ENCODE measurements around the gene ABCF1. TPM values are rescaled to one million over a fixed set of nuclear protein-coding genes. Genes with fewer than 3 reads are reported as not detected.
A peak's percentile ranks its signal among the peaks of the same experiment; 100 is the strongest.

The ABCF1 gene
- total and polyA plus RNA-seq, 9 of the 15 experiments (the other 6 are each of a cell fraction or from before 2014, with no cell fraction given), result 41.6 to 193 (median 102) TPM

DNA sequence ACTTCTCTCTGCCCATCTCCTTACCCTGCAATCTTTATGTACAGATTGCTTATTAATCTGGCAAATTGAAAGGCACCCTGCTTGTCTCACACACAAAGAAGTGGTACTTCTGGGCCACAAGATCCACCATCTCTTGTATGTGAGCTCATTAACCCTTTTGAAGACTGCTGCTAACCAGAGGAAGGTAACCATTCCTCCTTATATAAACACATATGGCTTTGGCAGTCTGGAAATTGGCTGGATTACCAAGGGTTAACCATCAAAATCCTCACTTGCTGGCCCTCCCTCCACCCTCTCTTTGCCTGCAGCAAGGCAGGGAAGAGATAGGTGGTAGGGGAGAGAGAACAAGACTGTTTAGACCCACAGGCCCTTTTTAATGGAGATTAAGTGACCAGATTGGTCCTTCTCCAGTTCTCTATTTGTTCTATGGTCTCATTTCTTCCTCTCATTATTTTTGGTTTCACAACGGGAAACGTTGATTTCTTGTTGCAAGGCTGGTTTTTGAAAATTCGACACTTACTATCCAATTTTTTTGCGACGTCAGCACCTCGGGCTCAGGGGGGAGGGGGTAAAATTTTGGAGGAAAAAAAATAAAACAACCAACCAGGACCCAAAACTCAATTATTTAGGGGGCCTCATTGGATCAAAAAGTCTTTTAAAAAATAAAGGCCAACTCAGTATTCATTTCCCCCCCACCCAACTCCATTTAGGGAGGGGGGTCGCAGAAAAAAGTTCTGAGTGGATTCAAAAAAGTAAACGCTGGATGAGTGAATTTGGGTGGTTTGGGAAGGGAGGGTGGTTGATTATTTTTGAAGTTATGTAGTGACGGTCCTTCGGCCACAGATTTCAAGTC, 44.9 kb downstream of the ABCF1 start (continued):
- TF ChIP-seq, protein P1, sequence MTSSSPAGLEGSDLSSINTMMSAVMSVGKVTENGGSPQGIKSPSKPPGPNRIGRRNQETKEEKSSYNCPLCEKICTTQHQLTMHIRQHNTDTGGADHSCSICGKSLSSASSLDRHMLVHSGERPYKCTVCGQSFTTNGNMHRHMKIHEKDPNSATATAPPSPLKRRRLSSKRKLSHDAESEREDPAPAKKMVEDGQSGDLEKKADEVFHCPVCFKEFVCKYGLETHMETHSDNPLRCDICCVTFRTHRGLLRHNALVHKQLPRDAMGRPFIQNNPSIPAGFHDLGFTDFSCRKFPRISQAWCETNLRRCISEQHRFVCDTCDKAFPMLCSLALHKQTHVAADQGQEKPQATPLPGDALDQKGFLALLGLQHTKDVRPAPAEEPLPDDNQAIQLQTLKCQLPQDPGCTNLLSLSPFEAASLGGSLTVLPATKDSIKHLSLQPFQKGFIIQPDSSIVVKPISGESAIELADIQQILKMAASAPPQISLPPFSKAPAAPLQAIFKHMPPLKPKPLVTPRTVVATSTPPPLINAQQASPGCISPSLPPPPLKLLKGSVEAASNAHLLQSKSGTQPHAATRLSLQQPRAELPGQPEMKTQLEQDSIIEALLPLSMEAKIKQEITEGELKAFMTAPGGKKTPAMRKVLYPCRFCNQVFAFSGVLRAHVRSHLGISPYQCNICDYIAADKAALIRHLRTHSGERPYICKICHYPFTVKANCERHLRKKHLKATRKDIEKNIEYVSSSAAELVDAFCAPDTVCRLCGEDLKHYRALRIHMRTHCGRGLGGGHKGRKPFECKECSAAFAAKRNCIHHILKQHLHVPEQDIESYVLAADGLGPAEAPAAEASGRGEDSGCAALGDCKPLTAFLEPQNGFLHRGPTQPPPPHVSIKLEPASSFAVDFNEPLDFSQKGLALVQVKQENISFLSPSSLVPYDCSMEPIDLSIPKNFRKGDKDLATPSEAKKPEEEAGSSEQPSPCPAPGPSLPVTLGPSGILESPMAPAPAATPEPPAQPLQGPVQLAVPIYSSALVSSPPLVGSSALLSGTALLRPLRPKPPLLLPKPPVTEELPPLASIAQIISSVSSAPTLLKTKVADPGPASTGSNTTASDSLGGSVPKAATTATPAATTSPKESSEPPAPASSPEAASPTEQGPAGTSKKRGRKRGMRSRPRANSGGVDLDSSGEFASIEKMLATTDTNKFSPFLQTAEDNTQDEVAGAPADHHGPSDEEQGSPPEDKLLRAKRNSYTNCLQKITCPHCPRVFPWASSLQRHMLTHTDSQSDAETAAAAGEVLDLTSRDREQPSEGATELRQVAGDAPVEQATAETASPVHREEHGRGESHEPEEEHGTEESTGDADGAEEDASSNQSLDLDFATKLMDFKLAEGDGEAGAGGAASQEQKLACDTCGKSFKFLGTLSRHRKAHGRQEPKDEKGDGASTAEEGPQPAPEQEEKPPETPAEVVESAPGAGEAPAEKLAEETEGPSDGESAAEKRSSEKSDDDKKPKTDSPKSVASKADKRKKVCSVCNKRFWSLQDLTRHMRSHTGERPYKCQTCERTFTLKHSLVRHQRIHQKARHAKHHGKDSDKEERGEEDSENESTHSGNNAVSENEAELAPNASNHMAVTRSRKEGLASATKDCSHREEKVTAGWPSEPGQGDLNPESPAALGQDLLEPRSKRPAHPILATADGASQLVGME (CRISPR knock-in tag; IDR thresholded peaks at IDR 0.05), result no peak
- no peak for TF ChIP-seq HDAC8 (tag; IDR thresholded peaks at IDR 0.05)
- no peak for TF ChIP-seq TCF7L2 (IDR thresholded peaks at IDR 0.05; ENCODE audit: low read depth, low read length)
- peak; percentile 37; the same call in 1 of the 2 replicates for TF ChIP-seq BACH1 (tag; IDR thresholded peaks at IDR 0.05)
- TF ChIP-seq MAFG (tag; conservative IDR thresholded peaks at IDR 0.05), result peak; percentile 96
- no peak for TF ChIP-seq PHF20 (IDR thresholded peaks at IDR 0.05; ENCODE audit: partially characterized antibody)
- 0 out of 2 replicates have a peak, but pooled peaks have one; percentile 2 for TF ChIP-seq ZNF444 (CRISPR knock-in tag; IDR thresholded peaks at IDR 0.05)
- TF ChIP-seq, protein P2, sequence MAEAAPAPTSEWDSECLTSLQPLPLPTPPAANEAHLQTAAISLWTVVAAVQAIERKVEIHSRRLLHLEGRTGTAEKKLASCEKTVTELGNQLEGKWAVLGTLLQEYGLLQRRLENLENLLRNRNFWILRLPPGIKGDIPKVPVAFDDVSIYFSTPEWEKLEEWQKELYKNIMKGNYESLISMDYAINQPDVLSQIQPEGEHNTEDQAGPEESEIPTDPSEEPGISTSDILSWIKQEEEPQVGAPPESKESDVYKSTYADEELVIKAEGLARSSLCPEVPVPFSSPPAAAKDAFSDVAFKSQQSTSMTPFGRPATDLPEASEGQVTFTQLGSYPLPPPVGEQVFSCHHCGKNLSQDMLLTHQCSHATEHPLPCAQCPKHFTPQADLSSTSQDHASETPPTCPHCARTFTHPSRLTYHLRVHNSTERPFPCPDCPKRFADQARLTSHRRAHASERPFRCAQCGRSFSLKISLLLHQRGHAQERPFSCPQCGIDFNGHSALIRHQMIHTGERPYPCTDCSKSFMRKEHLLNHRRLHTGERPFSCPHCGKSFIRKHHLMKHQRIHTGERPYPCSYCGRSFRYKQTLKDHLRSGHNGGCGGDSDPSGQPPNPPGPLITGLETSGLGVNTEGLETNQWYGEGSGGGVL (CRISPR knock-in tag; IDR thresholded peaks at IDR 0.05), result no peak
- no peak for TF ChIP-seq ZNF507 (tag; conservative IDR thresholded peaks at IDR 0.05)
- TF ChIP-seq TRIM24 (IDR thresholded peaks at IDR 0.05), result no peak
- peak; percentile 4; the same call in 1 of the 2 replicates for TF ChIP-seq BCL6 (CRISPR knock-in tag; IDR thresholded peaks at IDR 0.05)
- no peak for TF ChIP-seq ZNF263 (CRISPR knock-in tag; IDR thresholded peaks at IDR 0.05; ENCODE audit: borderline replicate concordance)
- TF ChIP-seq ZSCAN29 (IDR thresholded peaks at IDR 0.05), result no peak
- TF ChIP-seq SRSF1 (IDR thresholded peaks at IDR 0.05; ENCODE audit: low read depth, low read length), result no peak
- TF ChIP-seq FOXK2 (conservative IDR thresholded peaks at IDR 0.05 in 1 of 2, IDR thresholded peaks at IDR 0.05 in 1 of 2; ENCODE audit: low read depth in 2 of 2), result no peak
- no peak for TF ChIP-seq SMARCE1 (IDR thresholded peaks at IDR 0.05)
- no peak for TF ChIP-seq ZNF778 (CRISPR knock-in tag; IDR thresholded peaks at IDR 0.05)
- 0 out of 2 replicates have a peak, but pooled peaks have one; percentile 11 for TF ChIP-seq PHF8 (IDR thresholded peaks at IDR 0.05; ENCODE audit: borderline replicate concordance, low read length)
- TF ChIP-seq, protein P3, sequence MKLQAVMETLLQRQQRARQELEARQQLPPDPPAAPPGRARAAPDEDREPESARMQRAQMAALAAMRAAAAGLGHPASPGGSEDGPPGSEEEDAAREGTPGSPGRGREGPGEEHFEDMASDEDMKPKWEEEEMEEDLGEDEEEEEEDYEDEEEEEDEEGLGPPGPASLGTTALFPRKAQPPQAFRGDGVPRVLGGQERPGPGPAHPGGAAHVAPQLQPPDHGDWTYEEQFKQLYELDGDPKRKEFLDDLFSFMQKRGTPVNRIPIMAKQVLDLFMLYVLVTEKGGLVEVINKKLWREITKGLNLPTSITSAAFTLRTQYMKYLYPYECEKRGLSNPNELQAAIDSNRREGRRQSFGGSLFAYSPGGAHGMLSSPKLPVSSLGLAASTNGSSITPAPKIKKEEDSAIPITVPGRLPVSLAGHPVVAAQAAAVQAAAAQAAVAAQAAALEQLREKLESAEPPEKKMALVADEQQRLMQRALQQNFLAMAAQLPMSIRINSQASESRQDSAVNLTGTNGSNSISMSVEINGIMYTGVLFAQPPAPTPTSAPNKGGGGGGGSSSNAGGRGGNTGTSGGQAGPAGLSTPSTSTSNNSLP (IDR thresholded peaks at IDR 0.05; ENCODE audit: borderline replicate concordance, low read depth, low read length), result no peak; the same call in 1 of the 2 replicates

Data from K562 (cell line).